Measurements from ENCODE around the gene SLC15A2. TPM values are rescaled to one million over a fixed set of nuclear protein-coding genes. Genes with fewer than 3 reads are reported as not detected.

Gene SLC15A2
- total RNA-seq, 4 donors from 2014 or later: 0.77 to 9.3 (median 4.0) TPM

- H3K4me3 ChIP-seq: no peak overlapping the region
- H3K27ac ChIP-seq: no peak overlapping the region
- peaks cover 0 to 3% of the 10 kb centered on the region in 2 donors for H3K9me3 ChIP-seq
- intact Hi-C loops (cut with DNase I; ENCODE audit: low total_unique reads): no loop called here
- H3K4me1 ChIP-seq: no peaks in the 10 kb centered on the region
- TF ChIP-seq POLR2A (IDR thresholded peaks at IDR 0.05) (no peak), CTCF (IDR thresholded peaks at IDR 0.05) (no peak)
- no peaks in the 10 kb centered on the region for H3K27me3 ChIP-seq
- H3K36me3 ChIP-seq: no peaks in the 10 kb centered on the region
- no peak for DNase-seq
These were observed 85.0 kb downstream of the SLC15A2 start for GRCh38 chr3:121979246-121979645.

GRCh38 chr3:121979734-121980449 is 85.7 kb downstream of the SLC15A2 start:
- H3K27me3 ChIP-seq: no peaks in the 10 kb centered on the region
- no peak overlapping the region for H3K27ac ChIP-seq
- TF ChIP-seq CTCF (IDR thresholded peaks at IDR 0.05): no peak
- TF ChIP-seq POLR2A (IDR thresholded peaks at IDR 0.05): no peak
- intact Hi-C loops (cut with DNase I; ENCODE audit: low total_unique reads): no loop called here
- H3K36me3 ChIP-seq: no peaks in the 10 kb centered on the region
- no peak overlapping the region for H3K4me3 ChIP-seq
- no peak for DNase-seq
- no peaks in the 10 kb centered on the region for H3K4me1 ChIP-seq
- peaks cover 0 to 3% of the 10 kb centered on the region in 2 donors for H3K9me3 ChIP-seq

- Histone ChIP-seq H3K27me3 (no peaks in the 10 kb centered on the region), H3K36me3 (no peaks in the 10 kb centered on the region), H3K9me3 (peaks cover 0 to 3% of the 10 kb centered on the region in 2 donors), H3K27ac (no peak overlapping the region), H3K4me3 (no peak overlapping the region), H3K4me1 (no peaks in the 10 kb centered on the region)
- TF ChIP-seq POLR2A (IDR thresholded peaks at IDR 0.05) (no peak), CTCF (IDR thresholded peaks at IDR 0.05) (no peak)
- intact Hi-C loops (cut with DNase I; ENCODE audit: low total_unique reads): no loop called here
- no peak for DNase-seq
These were observed 86.2 kb downstream of the SLC15A2 start for GRCh38 chr3:121980450-121980796.

GRCh38 chr3:121981473-121981872 is 87.3 kb downstream of the SLC15A2 start:
- Histone ChIP-seq H3K4me1 (no peaks in the 10 kb centered on the region), H3K9me3 (peaks cover 0 to 3% of the 10 kb centered on the region in 2 donors), H3K27me3 (no peaks in the 10 kb centered on the region), H3K27ac (no peak overlapping the region), H3K4me3 (no peak overlapping the region), H3K36me3 (no peaks in the 10 kb centered on the region)
- DNase-seq: no peak
- intact Hi-C loops (cut with DNase I; ENCODE audit: low total_unique reads): no loop called here
- no peak for TF ChIP-seq POLR2A (IDR thresholded peaks at IDR 0.05)

- no peak for DNase-seq
- H3K4me1 ChIP-seq: no peaks in the 10 kb centered on the region
- intact Hi-C loops (cut with DNase I; ENCODE audit: low total_unique reads): no loop called here
- H3K36me3 ChIP-seq: no peaks in the 10 kb centered on the region
- no peaks in the 10 kb centered on the region for H3K27me3 ChIP-seq
- no peak overlapping the region for H3K4me3 ChIP-seq
- TF ChIP-seq CTCF (IDR thresholded peaks at IDR 0.05) (no peak), POLR2A (IDR thresholded peaks at IDR 0.05) (no peak)
- no peak overlapping the region for H3K27ac ChIP-seq
- peaks cover 0 to 3% of the 10 kb centered on the region in 2 donors for H3K9me3 ChIP-seq
These were observed 91.6 kb downstream of the SLC15A2 start for GRCh38 chr3:121985846-121986245.

Measured in uterus (tissue), 4 donors.